ENCODE results near the gene MAPK8IP3.
A peak's percentile ranks its signal among the peaks of the same experiment; 100 is the strongest.

MAPK8IP3 gene

DNA sequence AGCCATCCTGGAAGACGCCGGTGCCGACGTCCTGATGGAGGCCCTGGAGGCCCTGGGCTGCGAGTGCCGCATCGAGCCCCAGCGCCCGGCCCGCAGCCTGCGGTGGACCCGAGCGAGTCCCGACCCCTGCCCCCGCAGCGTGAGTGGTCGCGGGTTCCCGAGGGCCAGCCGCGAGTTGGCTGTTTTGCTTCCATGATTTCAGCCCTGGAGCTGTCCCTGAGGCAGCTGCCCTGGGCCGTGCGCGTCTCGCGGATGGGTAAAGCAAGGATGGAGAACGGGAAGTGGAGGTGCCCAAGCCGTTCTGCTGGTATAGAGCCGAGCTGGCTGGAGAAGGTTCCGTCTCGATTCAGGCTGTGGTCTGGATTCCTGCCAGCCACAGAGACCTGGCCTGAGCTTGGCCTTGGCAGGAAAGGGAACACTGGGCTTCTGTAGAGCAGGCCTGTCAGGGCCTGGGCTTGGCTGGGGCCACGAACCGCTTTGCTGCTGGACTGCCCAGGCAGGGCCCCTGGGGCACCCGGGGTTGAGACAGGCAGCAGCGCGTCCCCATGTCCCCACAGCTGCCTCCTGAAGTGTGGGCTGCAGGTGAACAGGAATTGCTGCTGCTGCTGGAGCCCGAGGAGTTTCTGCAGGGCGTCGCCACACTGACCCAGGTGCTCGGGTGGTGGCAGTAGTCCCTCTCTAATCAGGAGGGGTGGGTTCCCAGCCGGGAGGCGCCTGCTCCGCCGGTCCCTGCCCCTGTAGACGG is 67.9 kb downstream of the MAPK8IP3 start:
- DNase-seq (ENCODE audit: low read depth): no peak

DNA sequence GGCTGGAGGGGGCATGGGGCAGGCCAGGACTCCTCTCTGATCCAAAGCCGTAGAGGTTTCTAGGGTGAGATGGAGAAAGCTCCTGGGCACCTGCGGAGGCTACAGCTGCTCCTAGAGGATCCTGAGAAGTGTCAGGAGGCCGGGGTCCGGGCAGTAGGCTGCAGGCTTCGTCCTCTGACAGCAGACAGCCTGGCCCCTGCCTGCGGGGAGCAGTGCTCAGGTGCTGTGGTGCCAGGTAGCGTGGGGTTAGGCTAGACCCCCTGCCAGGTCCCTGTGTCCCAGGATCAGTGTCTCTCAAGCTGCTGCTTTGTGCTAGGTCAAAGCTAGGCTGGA is 68.4 kb downstream of the MAPK8IP3 start:
- DNase-seq (ENCODE audit: low read depth): no peak

DNA sequence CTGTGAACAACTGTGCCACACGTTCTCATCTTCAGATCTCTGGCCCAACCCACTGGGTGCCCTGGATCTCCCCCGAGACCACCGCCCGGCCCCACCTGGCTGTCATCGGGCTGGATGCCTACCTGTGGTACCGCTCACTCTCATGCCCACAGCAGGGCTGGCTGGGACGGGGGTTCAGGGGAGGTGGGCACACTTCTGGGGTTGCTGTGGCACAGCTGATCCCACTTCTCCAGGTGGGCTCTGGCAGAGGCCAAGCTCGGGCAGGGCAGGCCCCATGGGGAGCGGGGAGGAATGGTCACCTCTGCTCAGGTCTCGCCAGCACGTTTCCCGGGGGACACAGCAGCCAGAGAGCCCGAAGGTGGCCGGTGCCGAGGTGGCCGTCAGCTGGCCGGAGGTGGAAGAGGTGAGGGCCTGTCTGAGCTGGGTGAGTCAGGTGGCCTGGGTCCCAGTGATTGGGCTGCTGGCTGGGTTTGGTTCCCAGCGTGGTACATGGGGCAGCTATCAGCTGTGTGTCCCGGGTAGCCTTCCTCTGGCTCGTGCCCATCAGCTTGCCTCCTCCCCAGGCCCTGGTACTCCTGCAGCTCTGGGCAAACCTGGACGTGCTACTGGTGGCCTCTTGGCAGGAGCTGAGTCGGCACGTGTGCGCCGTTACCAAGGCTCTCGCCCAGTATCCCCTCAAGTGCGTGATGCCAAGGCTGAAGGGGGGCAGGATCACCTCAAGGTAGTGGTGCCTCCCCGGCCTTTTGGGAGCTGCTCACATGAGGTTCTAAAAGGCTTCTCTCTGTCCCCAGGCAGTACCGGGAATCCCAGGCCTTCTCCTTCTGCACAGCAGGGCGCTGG is 69.2 kb downstream of the MAPK8IP3 start:
- no peak for DNase-seq (ENCODE audit: low read depth)

DNA sequence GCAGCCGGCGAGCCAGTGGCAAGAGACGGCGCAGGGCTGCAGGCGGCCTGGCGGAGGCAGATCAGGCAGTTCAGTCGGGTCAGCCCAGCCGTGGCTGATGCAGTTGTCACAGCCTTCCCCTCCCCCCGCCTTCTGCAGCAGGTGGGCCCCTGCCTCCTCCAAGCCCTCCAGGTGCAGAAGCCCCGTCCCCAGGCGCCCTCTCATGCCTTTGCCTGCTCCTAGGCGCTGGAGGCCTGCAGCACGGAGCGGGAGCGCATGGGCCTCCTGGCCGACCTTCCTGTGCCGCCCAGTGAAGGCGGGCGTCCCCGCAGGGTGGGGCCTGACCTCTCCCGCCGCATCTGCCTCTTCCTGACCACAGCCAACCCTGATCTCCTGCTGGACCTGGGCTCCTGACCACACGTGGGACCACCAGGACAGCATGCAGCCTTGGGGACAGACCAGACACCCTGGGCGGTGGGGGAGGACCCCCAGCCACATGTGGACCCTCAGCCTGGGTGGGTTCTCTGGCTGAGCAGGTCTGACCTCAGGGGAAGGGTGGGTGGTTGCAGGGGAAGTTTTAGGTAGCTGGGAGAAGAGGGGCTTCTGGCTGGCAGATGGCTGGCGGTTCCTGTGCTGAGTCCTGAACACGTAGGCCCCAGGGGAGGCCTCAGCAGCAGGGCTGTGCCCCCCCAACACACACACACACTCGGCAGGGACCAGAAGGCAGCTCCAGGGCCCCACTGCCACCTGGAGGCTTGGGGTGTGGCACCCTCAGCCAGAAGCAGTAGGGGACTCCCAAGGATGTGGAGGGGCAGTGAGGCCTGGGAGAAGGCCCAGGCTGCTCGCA is 70.1 kb downstream of the MAPK8IP3 start:
- no peak for DNase-seq (ENCODE audit: low read depth)

DNA sequence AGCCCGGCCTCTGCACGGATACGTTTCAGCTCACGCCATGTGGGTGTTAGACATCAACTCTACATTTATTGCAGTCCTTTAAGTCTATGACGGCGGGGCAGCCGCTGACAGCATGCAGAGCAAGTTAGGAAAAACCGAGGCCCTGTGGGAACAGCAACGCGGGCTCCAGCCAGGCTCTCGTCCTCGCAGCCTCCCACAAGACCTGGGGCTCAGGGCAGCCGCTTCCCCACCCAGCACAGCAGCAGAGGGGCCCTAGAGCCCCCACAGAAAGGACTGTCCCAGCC is 70.6 kb downstream of the MAPK8IP3 start:
- no peak for DNase-seq (ENCODE audit: low read depth)

DNA sequence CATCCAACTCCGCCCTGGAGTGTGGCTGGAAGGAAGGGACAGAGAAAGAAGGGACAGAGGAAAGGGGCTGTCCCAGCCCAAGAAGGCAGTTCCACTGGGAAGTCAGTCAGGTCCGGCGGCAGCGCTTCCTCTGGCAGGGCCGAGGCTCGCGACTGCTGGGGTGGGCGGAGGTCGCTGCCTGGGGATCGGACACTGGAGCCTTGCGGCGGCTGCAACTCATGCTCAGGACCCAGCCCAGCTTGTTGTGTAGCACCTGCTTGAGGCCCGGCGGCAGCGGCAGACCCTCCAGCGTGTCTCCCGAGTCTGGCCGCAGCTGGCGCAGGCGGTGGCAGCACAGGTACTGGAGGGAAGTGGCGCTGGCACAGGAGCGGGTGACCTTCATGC is 71.0 kb downstream of the MAPK8IP3 start:
- no peak for DNase-seq (ENCODE audit: low read depth)

DNA sequence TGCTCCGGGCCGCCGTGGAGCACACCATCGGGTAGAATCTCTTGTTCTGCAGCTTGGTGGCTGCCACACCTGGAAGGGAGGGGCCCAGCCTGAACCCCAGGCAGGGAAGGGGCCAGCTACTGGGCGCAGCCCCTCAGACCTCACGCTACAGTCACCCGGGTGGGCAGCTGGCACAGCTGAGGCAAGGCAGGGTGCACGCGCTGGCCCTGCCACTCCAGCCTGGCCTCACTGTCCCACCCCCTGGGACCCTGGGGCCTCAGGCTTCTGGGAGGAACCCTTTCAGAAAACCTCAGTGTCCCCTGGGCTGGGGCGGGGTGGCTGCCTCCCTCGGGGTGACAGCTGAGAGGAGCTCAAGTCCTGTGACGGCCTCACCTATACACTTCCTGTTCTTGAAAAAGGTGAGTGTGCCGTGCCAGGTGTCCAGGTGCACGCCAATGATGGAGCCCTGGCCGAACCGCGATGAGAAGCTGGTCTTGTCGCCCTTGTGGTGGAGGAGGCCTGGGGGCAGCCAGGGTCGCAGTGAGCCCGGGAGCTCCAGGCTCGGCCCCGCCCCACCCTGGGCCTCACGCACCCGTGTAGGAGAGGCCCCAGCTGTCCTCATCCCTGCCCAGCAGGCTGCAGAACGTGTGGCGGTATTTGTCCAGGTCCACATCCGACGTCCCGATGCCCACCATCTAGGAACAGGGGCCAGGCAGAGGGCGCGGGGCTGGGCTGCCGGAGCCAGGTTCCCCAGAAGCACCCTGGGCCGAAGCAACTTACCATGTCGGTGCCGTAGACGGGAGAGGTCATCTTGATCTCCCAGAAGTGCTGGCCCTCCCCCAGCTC is 71.6 kb downstream of the MAPK8IP3 start:
- no peak for DNase-seq (ENCODE audit: low read depth)

DNA sequence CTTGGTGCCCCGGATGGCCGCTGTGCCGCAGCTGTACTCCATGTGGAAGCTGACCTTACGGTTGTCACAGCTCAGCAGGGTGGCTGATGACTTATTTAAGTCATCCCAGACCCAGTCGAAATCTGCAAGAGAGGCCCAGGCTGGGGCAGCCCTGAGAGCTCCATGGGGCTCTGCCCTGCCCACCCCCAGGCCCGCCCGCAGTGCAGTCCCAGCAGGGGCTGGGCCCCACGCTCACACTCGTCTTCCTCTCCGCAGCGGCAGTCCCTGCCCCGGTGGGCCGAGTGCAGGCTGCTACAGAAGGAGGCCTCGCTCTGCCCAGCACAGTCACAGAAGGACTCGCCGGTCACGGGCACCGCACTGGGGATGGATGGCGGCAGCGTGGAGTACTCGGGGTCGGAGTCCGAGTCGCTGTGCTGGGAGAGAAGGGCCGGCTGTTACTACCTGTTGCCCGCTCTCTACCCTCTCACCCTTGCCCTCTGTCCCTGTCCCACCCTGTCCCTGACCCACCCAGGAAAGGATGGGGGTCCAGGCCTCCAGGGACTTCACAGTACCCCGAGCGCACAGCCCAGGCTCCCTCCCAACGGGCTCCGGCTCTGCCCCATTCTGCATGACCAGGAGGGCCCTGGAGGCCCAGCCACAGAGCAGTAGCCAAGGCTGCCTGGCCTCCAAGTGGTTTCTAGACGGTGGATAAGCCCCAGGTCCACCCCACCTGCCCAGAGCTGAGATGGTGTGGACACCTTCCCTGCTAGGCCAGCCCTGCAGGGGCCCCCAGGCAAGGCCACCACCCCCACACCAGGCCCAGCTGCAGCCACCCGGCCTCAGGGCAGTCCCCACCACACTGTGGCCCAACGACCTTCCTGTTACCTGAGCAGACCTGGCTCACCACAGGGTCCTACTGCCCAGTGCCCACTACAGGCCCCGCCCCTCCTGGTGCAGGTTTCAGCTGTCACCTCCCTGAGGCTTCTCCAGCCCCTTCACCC is 72.5 kb downstream of the MAPK8IP3 start:
- DNase-seq (ENCODE audit: low read depth): no peak

DNA sequence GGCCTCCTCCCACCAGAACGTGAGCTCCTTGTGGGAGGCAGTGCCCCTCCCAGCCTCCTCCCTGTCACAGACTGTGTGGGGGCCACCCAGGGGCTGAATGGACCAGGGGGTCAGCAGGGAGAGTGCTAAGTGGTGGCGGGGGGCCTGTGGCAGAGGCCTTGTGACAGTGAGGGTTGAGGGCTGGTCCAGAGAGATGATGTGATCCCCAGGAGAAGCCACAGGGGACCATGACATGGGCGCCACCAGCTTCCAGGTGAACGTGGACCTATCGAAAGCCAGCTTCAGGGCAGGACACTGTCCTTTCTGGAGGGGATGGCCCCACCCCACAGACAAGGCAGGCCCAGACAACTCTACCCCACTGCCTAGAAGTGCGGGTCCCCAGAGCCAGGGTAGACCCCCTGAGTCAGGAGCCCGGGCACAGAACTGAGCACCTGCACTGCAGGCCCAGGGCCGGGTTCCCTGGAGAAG is 73.3 kb downstream of the MAPK8IP3 start:
- DNase-seq (ENCODE audit: low read depth): no peak

DNA sequence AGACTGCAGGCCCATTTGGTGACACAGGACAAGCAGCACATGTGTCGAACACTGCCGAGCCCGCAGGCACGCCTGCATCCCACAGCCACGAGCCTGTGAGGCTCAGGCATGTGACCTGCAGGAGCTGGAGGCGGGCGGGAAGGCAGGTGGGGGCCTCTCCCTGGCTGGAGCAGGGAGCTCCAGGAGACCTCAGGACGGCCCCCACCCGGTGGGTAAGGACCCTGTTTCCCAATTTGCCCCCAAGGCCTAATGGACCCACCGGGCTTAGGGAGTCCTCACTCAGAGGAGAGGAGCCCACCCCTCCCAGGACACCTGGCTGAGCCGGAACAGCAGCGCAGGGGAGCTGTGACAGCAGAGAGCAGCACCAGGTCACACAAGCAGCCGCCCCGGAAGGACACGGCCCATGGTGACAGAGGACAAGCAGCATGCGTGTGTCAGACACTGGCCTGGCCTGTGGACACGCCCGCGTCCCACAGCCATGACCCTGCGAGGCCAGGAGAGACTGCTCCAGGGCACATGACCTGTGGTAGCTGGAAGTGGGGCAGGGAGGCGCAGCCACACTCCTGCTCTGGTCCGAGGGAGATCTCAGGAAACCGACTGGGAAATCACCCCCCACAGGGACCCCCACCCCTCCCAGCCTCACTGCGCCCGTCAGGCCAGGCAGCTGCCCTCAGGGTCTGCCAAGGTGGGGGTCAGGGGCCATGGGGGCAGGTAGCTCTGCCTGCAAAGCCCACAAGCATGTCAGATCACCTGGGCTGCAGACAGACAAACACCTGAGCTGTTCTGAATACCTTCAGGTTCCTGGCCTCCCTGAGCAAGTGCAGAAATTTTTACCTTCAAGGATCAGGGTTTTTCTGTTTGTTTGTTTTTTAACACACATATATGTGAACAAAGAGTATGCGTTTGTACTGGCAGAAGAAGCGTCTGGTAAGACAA is 74.0 kb downstream of the MAPK8IP3 start:
- DNase-seq (ENCODE audit: low read depth): no peak

DNA sequence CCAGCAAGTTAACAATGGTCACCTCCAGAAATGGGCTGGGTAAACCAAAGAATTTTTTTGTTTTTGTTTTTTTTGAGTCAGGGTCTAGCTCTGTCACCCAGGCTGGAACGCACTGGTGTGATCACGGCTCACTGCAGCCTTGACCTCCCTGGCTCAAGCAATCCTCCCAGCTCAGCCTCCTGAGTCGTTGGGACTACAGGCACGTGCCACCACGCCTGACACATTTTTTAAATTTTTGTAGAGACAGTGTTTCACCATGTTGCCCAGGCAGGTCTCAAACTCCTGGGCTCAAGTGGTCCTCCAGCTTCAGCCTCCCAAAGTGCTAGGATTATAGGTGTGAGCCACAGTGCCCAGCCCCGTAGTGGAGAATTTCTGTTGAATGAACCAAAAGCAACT is 74.7 kb downstream of the MAPK8IP3 start:
- DNase-seq (ENCODE audit: low read depth): no peak

DNA sequence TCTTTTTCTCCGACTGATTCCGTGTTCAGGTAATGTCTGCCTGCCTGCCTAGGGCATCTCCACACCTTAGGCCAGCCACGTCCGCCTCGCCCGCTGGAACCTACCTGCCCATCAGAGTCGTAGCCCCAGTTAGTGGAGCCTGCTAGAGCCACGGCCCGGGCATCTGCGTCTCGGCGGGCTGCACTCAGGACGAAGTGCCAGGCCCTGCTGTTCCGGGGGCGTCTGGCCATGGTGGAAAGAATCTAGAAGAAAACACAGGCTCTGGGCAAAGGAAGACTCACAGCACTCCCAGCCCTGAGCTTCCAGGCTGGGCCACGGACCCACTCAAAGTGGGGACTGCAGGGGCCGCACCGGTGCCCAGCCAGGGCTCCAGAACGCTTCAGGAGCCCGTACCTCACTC is 75.3 kb downstream of the MAPK8IP3 start:
- DNase-seq (ENCODE audit: low read depth): no peak

DNA sequence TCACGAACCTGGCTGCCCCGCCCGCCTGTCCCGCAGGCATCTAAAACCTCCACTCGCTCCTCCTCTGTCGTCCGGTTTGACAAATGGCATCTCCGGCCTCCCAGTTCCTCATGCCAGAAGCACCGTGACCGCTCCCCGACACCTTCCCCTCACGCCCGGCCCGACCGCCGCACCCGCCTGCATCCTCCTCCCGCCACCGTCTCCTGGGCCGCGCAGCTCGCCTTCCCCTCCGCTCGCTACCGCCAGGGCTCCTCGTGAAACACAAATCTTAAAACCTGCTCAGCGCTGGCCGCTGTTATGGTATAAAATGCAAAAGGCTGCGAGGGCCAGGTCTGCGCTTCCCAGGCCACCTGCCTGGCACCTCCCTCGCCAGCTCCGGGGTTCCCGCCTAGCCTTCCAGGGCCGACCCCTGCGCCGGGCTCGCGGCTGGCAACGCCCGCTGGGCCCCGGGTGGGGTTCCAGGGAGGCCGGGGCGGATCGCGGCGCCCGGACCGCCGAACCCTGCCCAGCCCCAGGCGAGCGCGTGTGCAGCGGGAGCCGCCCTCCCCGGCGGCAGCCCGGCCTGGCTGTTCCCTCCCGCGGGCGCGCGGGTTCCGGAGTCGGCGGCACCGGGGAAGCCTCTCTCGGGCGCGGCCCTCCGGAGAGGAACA is 75.9 kb downstream of the MAPK8IP3 start:
- no peak for DNase-seq (ENCODE audit: low read depth)

DNA sequence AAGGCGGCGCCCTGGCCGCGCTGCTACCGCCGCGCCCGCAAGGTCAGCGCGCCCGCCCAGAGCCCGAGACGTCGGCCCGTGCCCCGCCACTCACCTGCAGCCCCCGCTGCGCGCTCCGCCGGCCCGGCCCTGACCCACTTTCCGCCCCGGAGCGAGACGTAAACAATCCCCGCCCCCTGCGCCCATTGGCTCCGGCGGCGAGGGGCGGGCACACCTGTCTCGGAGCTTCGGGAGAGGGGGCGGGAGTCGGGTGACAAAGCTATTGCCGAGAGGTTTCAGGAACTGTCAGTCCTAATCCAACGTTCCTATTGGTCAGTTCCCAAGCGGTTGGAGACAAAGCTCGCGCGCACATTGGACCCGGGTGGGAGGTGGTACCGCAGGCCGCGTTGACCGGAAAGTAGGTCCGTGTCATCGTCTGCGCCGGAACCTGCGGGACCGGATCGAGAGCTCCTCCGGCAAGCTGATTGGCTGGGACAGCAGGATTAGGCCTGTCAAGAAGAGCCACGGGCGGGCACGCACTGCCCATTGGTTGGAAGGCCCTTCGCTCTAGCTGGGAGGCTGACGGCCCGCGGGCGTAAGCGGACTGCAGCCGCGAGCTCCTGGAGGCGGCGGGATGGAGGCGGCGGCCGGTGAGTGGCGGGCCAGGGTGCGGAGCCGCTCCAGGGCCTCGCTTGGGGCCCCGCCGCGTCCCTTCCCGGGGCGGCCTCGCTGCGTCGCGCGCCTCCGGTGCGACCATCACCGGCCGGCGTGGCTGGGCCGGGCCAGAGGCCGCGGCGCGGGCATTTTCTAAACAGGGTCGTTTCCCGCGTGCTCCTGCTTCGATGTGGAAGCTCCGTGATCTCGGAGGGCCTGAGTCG is 76.6 kb downstream of the MAPK8IP3 start, which contains the start of the genes NUBP2 and SPSB3:
Gene NUBP2, plus strand, starts transcription at position 553 of the 857 bp plus-strand sequence. Its CDS starts 61 bp downstream, at position 614.
Gene SPSB3, minus strand, starts transcription at position 164 of the 857 bp plus-strand sequence. CDS start 1,088 bp downstream, outside the sequence.
- peak; percentile 97 for DNase-seq (ENCODE audit: low read depth)

DNA sequence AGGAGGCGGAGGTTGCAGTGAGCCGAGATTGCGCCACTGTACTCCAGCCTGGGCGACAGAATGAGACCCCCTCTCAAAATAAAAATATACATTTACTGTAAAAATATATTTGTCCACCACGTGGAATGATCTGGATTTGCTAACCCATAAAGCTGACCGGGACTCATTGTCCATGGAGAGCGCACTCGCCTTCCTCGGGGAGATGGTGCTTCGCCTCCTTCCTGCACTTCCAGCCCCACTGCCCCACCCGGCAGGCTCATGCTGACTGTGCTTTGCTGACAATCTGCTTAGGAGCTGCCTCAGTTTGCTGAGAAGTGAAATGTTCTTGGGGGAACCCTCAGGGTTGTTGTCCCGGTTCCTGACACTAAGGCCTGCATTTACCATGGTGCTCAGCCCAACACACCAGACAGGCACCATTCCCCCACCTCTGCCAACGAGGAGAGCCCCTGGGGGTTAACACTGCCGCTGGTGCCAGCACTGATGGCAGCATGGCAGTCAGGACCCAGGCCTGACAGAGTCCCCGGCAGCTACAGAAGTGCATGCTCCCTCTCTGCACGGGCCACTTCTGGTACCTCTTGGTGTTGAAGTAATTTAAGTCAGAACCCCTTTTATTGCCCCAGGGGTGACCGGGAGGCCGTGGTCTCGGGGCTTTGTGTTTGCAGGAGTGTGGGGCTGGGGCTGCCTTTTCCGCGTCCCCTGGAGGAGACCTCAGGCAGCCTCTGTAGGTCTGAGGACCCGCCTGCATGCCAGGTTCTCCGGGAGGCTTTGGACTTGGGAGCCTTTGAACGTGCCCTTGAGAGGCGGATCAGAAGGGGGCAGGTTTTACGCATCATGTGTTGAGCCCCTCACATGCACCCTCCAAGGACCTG is 79.2 kb downstream of the MAPK8IP3 start:
- DNase-seq (ENCODE audit: low read depth): no peak

DNA sequence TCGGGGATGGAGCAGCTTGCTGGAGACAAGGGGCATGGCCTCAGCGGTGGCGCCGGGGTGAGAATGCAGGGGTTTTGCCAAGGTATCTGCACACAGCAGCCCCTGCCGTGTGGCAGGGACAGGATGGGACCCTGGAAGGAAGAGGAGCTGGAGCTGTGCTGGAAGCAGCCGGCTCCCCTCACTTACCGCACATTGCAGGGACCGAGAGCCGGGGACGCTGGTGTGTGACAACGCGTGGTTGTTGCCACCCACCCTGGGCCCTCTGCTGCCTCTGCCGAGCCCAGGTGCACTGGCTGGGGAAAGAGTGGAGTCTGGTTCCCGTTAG is 79.8 kb downstream of the MAPK8IP3 start:
- DNase-seq (ENCODE audit: low read depth): no peak
